ENCODE data around the gene RHOG. TPM values are rescaled to one million over a fixed set of nuclear protein-coding genes. Genes with fewer than 3 reads are reported as not detected.
A peak's percentile ranks its signal among the peaks of the same experiment; 100 is the strongest.

The RHOG gene
- total RNA-seq, 1 experiment from 2014 or later, result 33.6 TPM

DNA sequence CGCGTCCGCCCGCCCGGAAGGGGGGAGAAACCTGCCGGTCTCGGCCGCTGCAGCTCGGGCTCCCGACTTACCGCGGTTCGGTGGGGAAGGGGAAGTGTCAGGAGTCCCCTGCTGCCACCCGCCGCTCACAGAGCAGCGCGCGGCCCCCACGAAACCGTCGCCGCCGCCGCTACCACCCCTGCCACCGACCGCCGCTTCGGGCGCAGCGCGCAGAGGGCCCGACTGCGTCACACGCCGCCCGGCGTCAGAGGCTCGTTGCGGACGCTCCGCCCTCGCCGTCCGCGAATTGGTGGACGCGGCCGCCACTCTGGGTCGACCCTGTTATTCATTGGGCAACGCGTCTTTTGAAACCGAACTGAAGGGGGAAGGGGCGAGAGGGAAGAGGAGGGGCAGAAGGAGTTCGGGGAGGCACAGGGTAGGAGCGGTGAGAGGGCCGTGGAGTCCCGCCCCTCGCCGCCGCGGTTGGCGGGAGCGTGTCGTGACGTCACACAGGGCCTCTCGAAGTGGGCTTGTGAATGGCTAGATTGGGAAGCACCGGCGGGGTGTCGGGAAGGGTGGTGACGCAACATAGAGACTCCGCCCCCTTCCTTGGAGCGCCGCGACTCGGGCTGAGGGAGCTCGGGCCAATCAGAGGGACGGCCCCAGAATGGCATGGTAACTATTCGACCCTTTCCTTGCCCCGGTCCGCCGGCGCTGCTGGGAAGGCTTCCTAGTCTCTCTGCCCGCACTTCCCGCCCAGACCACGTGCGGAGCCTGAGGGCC, 43.2 kb downstream of the RHOG start, which contains the start of gene NUP98 (continued):
- no peak for TF ChIP-seq SOX15 (CRISPR knock-in tag; IDR thresholded peaks at IDR 0.05)
- peak; percentile 47; the same call in 1 of the 2 replicates for TF ChIP-seq ZNF317 (CRISPR knock-in tag; IDR thresholded peaks at IDR 0.05; ENCODE audit: borderline replicate concordance, low read depth)
- no peak for TF ChIP-seq GRHL2 (CRISPR knock-in tag; IDR thresholded peaks at IDR 0.05; ENCODE audit: insufficient replicate concordance, severe bottlenecking)
- peak; percentile 96 for TF ChIP-seq NFYB (CRISPR knock-in tag; conservative IDR thresholded peaks at IDR 0.05; ENCODE audit: low read depth)
- TF ChIP-seq, protein P1, sequence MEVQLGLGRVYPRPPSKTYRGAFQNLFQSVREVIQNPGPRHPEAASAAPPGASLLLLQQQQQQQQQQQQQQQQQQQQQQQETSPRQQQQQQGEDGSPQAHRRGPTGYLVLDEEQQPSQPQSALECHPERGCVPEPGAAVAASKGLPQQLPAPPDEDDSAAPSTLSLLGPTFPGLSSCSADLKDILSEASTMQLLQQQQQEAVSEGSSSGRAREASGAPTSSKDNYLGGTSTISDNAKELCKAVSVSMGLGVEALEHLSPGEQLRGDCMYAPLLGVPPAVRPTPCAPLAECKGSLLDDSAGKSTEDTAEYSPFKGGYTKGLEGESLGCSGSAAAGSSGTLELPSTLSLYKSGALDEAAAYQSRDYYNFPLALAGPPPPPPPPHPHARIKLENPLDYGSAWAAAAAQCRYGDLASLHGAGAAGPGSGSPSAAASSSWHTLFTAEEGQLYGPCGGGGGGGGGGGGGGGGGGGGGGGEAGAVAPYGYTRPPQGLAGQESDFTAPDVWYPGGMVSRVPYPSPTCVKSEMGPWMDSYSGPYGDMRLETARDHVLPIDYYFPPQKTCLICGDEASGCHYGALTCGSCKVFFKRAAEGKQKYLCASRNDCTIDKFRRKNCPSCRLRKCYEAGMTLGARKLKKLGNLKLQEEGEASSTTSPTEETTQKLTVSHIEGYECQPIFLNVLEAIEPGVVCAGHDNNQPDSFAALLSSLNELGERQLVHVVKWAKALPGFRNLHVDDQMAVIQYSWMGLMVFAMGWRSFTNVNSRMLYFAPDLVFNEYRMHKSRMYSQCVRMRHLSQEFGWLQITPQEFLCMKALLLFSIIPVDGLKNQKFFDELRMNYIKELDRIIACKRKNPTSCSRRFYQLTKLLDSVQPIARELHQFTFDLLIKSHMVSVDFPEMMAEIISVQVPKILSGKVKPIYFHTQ (CRISPR knock-in tag; IDR thresholded peaks at IDR 0.05), result no peak
- peak; percentile 80 for TF ChIP-seq ATF3 (CRISPR knock-in tag; conservative IDR thresholded peaks at IDR 0.05)
- TF ChIP-seq FOXK1 (CRISPR knock-in tag; IDR thresholded peaks at IDR 0.05), result peak; percentile 65
- TF ChIP-seq CREB1 (CRISPR knock-in tag; IDR thresholded peaks at IDR 0.05), result peak; percentile 89
- peak; percentile 32; the same call in 1 of the 2 replicates for TF ChIP-seq TEAD1 (CRISPR knock-in tag; IDR thresholded peaks at IDR 0.05)
- peak; percentile 94 for TF ChIP-seq SMAD3 (CRISPR knock-in tag; IDR thresholded peaks at IDR 0.05; ENCODE audit: borderline replicate concordance)
- TF ChIP-seq NR3C1 (CRISPR knock-in tag; conservative IDR thresholded peaks at IDR 0.05; ENCODE audit: low read depth), result no peak
- TF ChIP-seq, protein P2, sequence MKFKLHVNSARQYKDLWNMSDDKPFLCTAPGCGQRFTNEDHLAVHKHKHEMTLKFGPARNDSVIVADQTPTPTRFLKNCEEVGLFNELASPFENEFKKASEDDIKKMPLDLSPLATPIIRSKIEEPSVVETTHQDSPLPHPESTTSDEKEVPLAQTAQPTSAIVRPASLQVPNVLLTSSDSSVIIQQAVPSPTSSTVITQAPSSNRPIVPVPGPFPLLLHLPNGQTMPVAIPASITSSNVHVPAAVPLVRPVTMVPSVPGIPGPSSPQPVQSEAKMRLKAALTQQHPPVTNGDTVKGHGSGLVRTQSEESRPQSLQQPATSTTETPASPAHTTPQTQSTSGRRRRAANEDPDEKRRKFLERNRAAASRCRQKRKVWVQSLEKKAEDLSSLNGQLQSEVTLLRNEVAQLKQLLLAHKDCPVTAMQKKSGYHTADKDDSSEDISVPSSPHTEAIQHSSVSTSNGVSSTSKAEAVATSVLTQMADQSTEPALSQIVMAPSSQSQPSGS (CRISPR knock-in tag; IDR thresholded peaks at IDR 0.05; ENCODE audit: borderline replicate concordance, low read depth), result no peak
- no peak for TF ChIP-seq ATF6 (CRISPR knock-in tag; IDR thresholded peaks at IDR 0.05)
- no peak for TF ChIP-seq ZNF219 (CRISPR knock-in tag; IDR thresholded peaks at IDR 0.05; ENCODE audit: borderline replicate concordance)
- TF ChIP-seq TEAD4 (CRISPR knock-in tag; IDR thresholded peaks at IDR 0.05), result peak; percentile 21; the same call in 1 of the 2 replicates
- 0 out of 2 replicates have a peak, but pooled peaks have one; percentile 57 for TF ChIP-seq ATF1 (CRISPR knock-in tag; IDR thresholded peaks at IDR 0.05)
- peak; percentile 86 for TF ChIP-seq USF2 (CRISPR knock-in tag; IDR thresholded peaks at IDR 0.05)
- TF ChIP-seq ZNF416 (CRISPR knock-in tag; IDR thresholded peaks at IDR 0.05), result no peak
- TF ChIP-seq ZBTB21 (CRISPR knock-in tag; IDR thresholded peaks at IDR 0.05; ENCODE audit: borderline replicate concordance), result peak; percentile 98
- no peak for TF ChIP-seq EMX1 (CRISPR knock-in tag; IDR thresholded peaks at IDR 0.05)
- no peak for TF ChIP-seq ZNF121 (CRISPR knock-in tag; IDR thresholded peaks at IDR 0.05)
- TF ChIP-seq USF1 (CRISPR knock-in tag; IDR thresholded peaks at IDR 0.05), result peak; percentile 91
- no peak for TF ChIP-seq JUN (CRISPR knock-in tag; IDR thresholded peaks at IDR 0.05)
- TF ChIP-seq MYBL2 (CRISPR knock-in tag; IDR thresholded peaks at IDR 0.05), result peak; percentile 98
- TF ChIP-seq E2F1 (CRISPR knock-in tag; IDR thresholded peaks at IDR 0.05), result 0 out of 2 replicates have a peak, but pooled peaks have one; percentile 64
- TF ChIP-seq ESRRA (CRISPR knock-in tag; IDR thresholded peaks at IDR 0.05; ENCODE audit: borderline replicate concordance), result no peak
- TF ChIP-seq E2F5 (CRISPR knock-in tag; IDR thresholded peaks at IDR 0.05), result peak; percentile 29
- TF ChIP-seq JAZF1 (CRISPR knock-in tag; IDR thresholded peaks at IDR 0.05), result no peak
- TF ChIP-seq SP1 (CRISPR knock-in tag; conservative IDR thresholded peaks at IDR 0.05), result peak; percentile 96
